Measurements from ENCODE around the gene DLX5.

- TF ChIP-seq CTCF (IDR thresholded peaks at IDR 0.05) (no peak), POLR2A (IDR thresholded peaks at IDR 0.05) (no peak)
These were observed 17.6 kb downstream of the DLX5 start for GRCh38 chr7:97006816-97007582.

Data from Peyer's patch (tissue), 4 donors.